ENCODE results near the gene GATB.

The GATB gene

GRCh38 chr4:151640381-151640780 is 120.4 kb downstream of the GATB start:
- DNase-seq: no peak

GRCh38 chr4:151638295-151638858 is 122.4 kb downstream of the GATB start:
- DNase-seq: no peak

DNA sequence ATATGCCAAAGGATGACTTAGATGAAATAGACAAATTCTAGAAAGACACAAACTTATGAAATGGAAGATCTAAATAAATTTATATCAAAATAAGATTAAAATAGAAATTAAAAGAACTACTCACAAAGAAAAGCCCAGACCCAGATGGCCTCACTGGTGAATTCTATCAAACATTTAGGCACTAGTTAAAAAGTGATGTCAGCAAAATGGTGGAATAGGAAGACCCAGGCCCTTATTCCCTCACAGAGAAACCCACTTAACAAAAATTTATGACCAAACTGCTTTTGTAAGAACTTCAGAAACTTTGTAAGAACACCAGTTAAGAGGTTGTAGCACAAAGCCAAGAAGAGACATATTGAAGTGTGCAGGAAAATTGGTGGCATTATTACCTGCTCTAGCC is 129.5 kb downstream of the GATB start:
- no peak for DNase-seq

DNA sequence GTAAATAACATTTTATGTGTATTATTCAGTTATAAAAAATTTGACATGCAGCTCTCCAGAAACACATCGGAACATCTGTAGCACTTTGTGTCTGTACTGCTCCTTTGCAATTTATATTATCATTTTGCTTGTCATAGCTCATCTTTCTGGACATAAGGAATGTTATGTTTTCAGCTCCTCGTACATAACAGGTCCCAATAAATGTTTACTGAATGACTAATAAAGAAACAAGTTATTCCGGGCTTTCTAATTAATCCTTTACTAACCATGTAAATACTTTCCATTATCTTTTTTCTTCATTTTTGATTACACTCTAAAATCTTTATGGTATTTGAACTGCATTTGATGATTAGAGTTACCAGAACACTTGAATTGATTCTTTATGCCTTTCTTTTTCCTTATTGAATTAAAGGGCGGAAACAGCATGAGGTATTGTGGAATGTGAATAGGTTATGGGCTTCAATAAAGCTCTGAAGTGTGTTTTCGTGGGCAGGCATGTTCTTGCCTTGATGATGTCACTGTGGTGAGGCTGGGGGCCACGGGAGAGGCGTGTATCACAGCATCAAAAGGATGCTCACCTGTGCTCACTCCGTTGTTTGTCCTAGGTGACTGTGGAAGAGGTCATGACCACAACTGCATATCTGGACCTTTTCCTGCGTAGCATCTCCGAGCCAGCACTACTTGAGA is 131.6 kb downstream of the GATB start:
- DNase-seq: no peak

GRCh38 chr4:151628001-151628608 is 132.7 kb downstream of the GATB start:
- no peak for DNase-seq

- no peak for DNase-seq
Measured at GRCh38 chr4:151627491-151627890, 133.3 kb downstream of the GATB start.

DNA sequence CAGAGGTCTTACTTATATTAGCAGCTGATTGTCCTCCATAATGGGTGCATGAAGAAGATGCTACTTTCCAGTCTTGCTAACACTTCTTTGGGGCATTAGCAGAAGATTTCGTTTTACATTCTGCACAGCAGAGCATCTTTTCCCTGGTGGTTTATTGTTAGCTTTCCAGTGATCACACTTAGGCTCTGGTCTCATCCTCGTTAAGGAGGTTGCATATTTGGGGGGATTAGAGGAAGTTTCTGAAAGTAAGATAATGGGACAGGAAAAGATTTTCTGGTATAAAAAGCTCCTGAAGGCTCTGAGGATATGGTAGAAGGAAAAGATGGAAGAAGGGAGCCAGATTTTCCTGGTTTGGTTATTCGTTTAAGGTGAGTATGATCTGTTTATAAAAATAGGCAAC is 134.1 kb downstream of the GATB start:
- DNase-seq: no peak

DNA sequence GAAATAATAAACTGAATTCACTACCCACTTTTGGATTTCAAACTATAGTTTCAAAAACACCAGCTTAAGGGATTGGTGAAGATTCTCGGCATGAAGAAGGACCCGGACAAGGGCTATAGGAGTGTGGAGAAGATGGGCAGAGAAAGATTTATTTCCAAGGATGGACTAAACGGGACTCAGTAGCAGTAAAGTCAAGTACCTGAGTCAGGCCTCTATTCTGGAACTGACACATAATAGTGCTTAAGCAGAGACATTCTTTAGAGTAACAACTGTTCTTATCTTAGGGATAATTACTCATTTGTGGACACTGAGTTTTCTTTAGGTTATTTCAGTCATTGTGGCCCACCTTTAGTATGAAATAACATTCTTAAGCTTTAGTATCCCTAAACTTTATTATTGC is 134.6 kb downstream of the GATB start:
- no peak for DNase-seq

DNA sequence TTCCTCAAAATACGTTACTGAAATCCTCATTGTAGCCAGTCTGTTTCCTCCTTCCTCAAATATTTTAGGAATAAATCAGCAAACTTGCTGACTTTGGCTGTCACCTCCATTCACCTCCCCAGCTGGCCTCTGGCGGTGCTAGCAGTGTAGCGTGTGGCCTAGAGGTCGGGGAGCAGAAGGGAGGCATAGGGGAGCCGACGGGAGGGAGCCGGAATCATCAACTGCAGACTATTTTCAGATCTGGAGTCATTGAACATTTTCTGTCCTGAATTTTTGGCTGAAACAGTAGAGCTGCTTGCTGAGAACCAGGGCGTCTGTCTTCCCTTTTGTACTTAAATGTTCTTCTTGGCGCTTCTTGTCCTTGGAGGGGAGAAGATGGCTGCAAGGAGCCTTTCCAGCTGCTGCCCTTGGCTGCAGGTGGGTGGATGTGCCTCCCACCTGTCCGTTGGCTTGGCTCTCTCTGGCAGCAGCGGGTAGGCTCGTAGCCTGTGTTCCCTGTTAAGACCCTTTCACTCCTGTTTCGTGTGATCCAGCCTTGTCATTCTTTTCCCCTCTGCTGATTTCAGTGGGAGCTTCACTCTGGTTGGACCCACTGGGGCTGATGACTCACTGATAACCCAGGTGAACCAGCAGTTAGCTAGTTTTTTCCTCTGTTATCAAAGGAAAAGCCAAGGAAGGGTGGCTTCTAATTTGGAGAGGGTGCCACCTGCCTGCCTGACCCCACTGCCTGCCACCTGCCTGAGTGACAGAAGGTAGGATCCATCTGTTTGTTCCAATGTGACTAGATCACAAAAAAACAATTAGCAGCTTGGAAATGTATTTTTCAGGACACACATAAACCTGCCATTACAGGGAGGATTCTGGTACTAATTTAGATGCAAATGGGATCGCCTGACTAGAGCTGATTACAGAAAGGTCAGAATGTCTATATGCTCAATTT is 135.9 kb downstream of the GATB start:
- no peak for DNase-seq
